K562 (cell line): ENCODE results near the gene POLR2M. TPM values are rescaled to one million over a fixed set of nuclear protein-coding genes. Genes with fewer than 3 reads are reported as not detected.

Source experiments
- GABPB1 ChIP-seq: sonication (generic); formaldehyde crosslinking; IDR thresholded peaks from 2 replicates; pipeline ENCODE4 v1.8.0; 2022; ENCODE audit warnings: mild to moderate bottlenecking, missing genetic modification reagents
- HNRNPH1 ChIP-seq: fragments of 200-400 bp; formaldehyde crosslinking; optimal IDR thresholded peaks from 2 replicates; pipeline ENCODE3; 2017; ENCODE audit warnings: low read depth, mild to moderate bottlenecking, low read length, moderate library complexity
- HNRNPL ChIP-seq: fragments of 200-400 bp; formaldehyde crosslinking; IDR thresholded peaks from 2 replicates; pipeline ENCODE4 v1.6.1; 2017; ENCODE audit warnings: low read depth, mild to moderate bottlenecking, low read length
- KDM4B ChIP-seq, 2 experiments: fragments of 450-650 bp in 1 of 2; sonication (generic) in 1 of 2; IDR thresholded peaks; 2 replicates each; pipeline ENCODE4 v1.6.1; 2016 to 2017; ENCODE audit warnings: borderline replicate concordance in 2 of 2, antibody characterized with exemption in 1 of 2, low read depth in 1 of 2, mild to moderate bottlenecking in 1 of 2
- MTA3 ChIP-seq: fragments of 450-650 bp; formaldehyde crosslinking; IDR thresholded peaks from 2 replicates; pipeline ENCODE4 v1.6.1; 2017; ENCODE audit warnings: mild to moderate bottlenecking, borderline replicate concordance
- NCOA4 ChIP-seq: fragments of 450-650 bp; IDR thresholded peaks from 2 replicates; pipeline ENCODE4 v1.6.1; 2018; ENCODE audit warnings: mild to moderate bottlenecking; ENCODE audit not compliant: partially characterized antibody
- THRAP3 ChIP-seq: fragments of 450-650 bp; IDR thresholded peaks from 2 replicates; pipeline ENCODE4 v1.6.1; 2016; ENCODE audit warnings: mild to moderate bottlenecking, inconsistent platforms, borderline replicate concordance
- ZBTB17 ChIP-seq: fragments of 450-650 bp; formaldehyde crosslinking; IDR thresholded peaks from 2 replicates; pipeline ENCODE4 v1.4.0; 2020; ENCODE audit warnings: mild to moderate bottlenecking
- polyA plus RNA-seq, 8 experiments: library from polyadenylated mRNA; depleted of rRNA in 4 of 8; stranded (reverse) in 5 of 8; unstranded in 3 of 8; fragments of >200 nt; fragmentation: Nextera tagmentation in 2 of 8; fragmentation: Illumina TruSeq in 1 of 8; extraction: Ambion mirVana in 2 of 8; extraction: Trizol in 1 of 8; gene quantifications; 2 replicates each; pipeline versions ENCODE4 v1.2.1 to v1.2.3, GENCODE V29; 2011 to 2014; ENCODE audit warnings: inconsistent platforms in 1 of 8, missing spikeins in 1 of 8
- total RNA-seq, 7 experiments: library from RNA; depleted of rRNA in 6 of 7; stranded (reverse); fragments of >200 nt in 6 of 7; fragmentation: Illumina TruSeq in 2 of 7; extraction: Trizol in 2 of 7; gene quantifications; 2 replicates each; pipeline versions ENCODE4 v1.2.1 to v1.2.3, GENCODE V29; 2011 to 2021; ENCODE audit warnings: low replicate concordance in 1 of 7
- TF ChIP-seq, protein P1 (sequence below), 2 experiments: fragments of 450-650 bp; formaldehyde crosslinking in 1 of 2; IDR thresholded peaks; 2 replicates each; pipeline versions ENCODE4 v1.4.0 to v1.6.1; 2014 to 2020; ENCODE audit warnings: mild to moderate bottlenecking in 2 of 2, borderline replicate concordance in 1 of 2, low read depth in 1 of 2
- TF ChIP-seq, protein P2 (sequence below): IDR thresholded peaks from 3 replicates; pipeline ENCODE4 v1.6.1; 2011; ENCODE audit warnings: borderline replicate concordance, mild to moderate bottlenecking, moderate library complexity; ENCODE audit not compliant: insufficient read length; ENCODE audit errors: extremely low read depth
- TF ChIP-seq, protein P3 (sequence below): IDR thresholded peaks from 2 replicates; pipeline ENCODE4 v1.6.1; 2012; ENCODE audit warnings: low read depth, low read length, improper control_type of control experiment, borderline replicate concordance

Gene POLR2M
- total and polyA plus RNA-seq, 9 of the 15 experiments (the other 6 are each of a cell fraction or from before 2014, with no cell fraction given) = 9.2 to 1,050 (median 43.0) TPM

- TF ChIP-seq, protein P1, sequence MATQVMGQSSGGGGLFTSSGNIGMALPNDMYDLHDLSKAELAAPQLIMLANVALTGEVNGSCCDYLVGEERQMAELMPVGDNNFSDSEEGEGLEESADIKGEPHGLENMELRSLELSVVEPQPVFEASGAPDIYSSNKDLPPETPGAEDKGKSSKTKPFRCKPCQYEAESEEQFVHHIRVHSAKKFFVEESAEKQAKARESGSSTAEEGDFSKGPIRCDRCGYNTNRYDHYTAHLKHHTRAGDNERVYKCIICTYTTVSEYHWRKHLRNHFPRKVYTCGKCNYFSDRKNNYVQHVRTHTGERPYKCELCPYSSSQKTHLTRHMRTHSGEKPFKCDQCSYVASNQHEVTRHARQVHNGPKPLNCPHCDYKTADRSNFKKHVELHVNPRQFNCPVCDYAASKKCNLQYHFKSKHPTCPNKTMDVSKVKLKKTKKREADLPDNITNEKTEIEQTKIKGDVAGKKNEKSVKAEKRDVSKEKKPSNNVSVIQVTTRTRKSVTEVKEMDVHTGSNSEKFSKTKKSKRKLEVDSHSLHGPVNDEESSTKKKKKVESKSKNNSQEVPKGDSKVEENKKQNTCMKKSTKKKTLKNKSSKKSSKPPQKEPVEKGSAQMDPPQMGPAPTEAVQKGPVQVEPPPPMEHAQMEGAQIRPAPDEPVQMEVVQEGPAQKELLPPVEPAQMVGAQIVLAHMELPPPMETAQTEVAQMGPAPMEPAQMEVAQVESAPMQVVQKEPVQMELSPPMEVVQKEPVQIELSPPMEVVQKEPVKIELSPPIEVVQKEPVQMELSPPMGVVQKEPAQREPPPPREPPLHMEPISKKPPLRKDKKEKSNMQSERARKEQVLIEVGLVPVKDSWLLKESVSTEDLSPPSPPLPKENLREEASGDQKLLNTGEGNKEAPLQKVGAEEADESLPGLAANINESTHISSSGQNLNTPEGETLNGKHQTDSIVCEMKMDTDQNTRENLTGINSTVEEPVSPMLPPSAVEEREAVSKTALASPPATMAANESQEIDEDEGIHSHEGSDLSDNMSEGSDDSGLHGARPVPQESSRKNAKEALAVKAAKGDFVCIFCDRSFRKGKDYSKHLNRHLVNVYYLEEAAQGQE (IDR thresholded peaks at IDR 0.05; ENCODE audit: borderline replicate concordance) = no peak
- TF ChIP-seq, protein P1 (CRISPR knock-in tag; IDR thresholded peaks at IDR 0.05; ENCODE audit: low read depth) = peak; percentile 37; the same call in 1 of the 2 replicates
- TF ChIP-seq ZBTB17 (CRISPR knock-in tag) (0 out of 2 replicates have a peak, but pooled peaks have one; percentile 50), KDM4B (IDR thresholded peaks at IDR 0.05; ENCODE audit: borderline replicate concordance in 2 of 2, low read depth in 1 of 2) (peak in 1 of 2 experiments; percentile 88; a peak in 2 of 4 replicates), HNRNPL (no peak), NCOA4 (no peak), MTA3 (peak; percentile 83), HNRNPH1 (no peak), GABPB1 (CRISPR knock-in tag) (peak; percentile 96), THRAP3 (no peak)
- TF ChIP-seq, protein P2, sequence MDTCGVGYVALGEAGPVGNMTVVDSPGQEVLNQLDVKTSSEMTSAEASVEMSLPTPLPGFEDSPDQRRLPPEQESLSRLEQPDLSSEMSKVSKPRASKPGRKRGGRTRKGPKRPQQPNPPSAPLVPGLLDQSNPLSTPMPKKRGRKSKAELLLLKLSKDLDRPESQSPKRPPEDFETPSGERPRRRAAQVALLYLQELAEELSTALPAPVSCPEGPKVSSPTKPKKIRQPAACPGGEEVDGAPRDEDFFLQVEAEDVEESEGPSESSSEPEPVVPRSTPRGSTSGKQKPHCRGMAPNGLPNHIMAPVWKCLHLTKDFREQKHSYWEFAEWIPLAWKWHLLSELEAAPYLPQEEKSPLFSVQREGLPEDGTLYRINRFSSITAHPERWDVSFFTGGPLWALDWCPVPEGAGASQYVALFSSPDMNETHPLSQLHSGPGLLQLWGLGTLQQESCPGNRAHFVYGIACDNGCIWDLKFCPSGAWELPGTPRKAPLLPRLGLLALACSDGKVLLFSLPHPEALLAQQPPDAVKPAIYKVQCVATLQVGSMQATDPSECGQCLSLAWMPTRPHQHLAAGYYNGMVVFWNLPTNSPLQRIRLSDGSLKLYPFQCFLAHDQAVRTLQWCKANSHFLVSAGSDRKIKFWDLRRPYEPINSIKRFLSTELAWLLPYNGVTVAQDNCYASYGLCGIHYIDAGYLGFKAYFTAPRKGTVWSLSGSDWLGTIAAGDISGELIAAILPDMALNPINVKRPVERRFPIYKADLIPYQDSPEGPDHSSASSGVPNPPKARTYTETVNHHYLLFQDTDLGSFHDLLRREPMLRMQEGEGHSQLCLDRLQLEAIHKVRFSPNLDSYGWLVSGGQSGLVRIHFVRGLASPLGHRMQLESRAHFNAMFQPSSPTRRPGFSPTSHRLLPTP = no peak
- TF ChIP-seq, protein P3, sequence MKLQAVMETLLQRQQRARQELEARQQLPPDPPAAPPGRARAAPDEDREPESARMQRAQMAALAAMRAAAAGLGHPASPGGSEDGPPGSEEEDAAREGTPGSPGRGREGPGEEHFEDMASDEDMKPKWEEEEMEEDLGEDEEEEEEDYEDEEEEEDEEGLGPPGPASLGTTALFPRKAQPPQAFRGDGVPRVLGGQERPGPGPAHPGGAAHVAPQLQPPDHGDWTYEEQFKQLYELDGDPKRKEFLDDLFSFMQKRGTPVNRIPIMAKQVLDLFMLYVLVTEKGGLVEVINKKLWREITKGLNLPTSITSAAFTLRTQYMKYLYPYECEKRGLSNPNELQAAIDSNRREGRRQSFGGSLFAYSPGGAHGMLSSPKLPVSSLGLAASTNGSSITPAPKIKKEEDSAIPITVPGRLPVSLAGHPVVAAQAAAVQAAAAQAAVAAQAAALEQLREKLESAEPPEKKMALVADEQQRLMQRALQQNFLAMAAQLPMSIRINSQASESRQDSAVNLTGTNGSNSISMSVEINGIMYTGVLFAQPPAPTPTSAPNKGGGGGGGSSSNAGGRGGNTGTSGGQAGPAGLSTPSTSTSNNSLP = no peak
Measured at GRCh38 chr15:57706405-57707209, at the start of gene POLR2M (continued).
